ENCODE data around the gene ANGPTL4. TPM values are rescaled to one million over a fixed set of nuclear protein-coding genes. Genes with fewer than 3 reads are reported as not detected.

ANGPTL4 gene
- total RNA-seq, 1 donor: 1.1 TPM

GRCh38 chr19:8355631-8356402 lies 8.1 kb upstream of the ANGPTL4 start:
- peak; percentile 16 for TF ChIP-seq CTCF (IDR thresholded peaks at IDR 0.05; ENCODE audit: extremely low read depth, low read depth, low read length)
- no peak overlapping the region for H2AFZ ChIP-seq (ENCODE audit: low read length)
- no peaks in the 10 kb centered on the region for H3K27me3 ChIP-seq (ENCODE audit: insufficient read depth, low read length)
- peak overlapping the region; percentile 23 for H3K4me2 ChIP-seq (ENCODE audit: insufficient read depth, low read length)
- peaks cover 32% of the 10 kb centered on the region for H3K4me1 ChIP-seq (ENCODE audit: insufficient read depth, low read length)
- no peaks in the 10 kb centered on the region for H3K79me2 ChIP-seq (ENCODE audit: insufficient read depth, low read length)
- H4K20me1 ChIP-seq (ENCODE audit: insufficient read depth, low read length): no peaks in the 10 kb centered on the region
- H3K27ac ChIP-seq (ENCODE audit: low read depth, low read length): peak overlapping the region; percentile 74
- no peak overlapping the region for H3K4me3 ChIP-seq (ENCODE audit: insufficient read depth, low read length)
- peak; percentile 92 for DNase-seq (ENCODE audit: insufficient read length, low spot score, missing footprints)
- H3K36me3 ChIP-seq (ENCODE audit: insufficient read depth, low read length): no peaks in the 10 kb centered on the region
- no peaks in the 10 kb centered on the region for H3K9me3 ChIP-seq (ENCODE audit: low read depth, low read length)

- no peaks in the 10 kb centered on the region for H3K36me3 ChIP-seq (ENCODE audit: insufficient read depth, low read length)
- no peaks in the 10 kb centered on the region for H4K20me1 ChIP-seq (ENCODE audit: insufficient read depth, low read length)
- H2AFZ ChIP-seq (ENCODE audit: low read length): no peak overlapping the region
- TF ChIP-seq CTCF (IDR thresholded peaks at IDR 0.05; ENCODE audit: extremely low read depth, low read depth, low read length): no peak
- no peaks in the 10 kb centered on the region for H3K79me2 ChIP-seq (ENCODE audit: insufficient read depth, low read length)
- peaks cover 35% of the 10 kb centered on the region for H3K4me1 ChIP-seq (ENCODE audit: insufficient read depth, low read length)
- no peak overlapping the region for H3K4me3 ChIP-seq (ENCODE audit: insufficient read depth, low read length)
- H3K4me2 ChIP-seq (ENCODE audit: insufficient read depth, low read length): no peak overlapping the region
- H3K9me3 ChIP-seq (ENCODE audit: low read depth, low read length): no peaks in the 10 kb centered on the region
- H3K27me3 ChIP-seq (ENCODE audit: insufficient read depth, low read length): no peaks in the 10 kb centered on the region
- no peak overlapping the region for H3K27ac ChIP-seq (ENCODE audit: low read depth, low read length)
- no peak for DNase-seq (ENCODE audit: insufficient read length, low spot score, missing footprints)
Measured at GRCh38 chr19:8357007-8357521, 6.9 kb upstream of the ANGPTL4 start.

DNA sequence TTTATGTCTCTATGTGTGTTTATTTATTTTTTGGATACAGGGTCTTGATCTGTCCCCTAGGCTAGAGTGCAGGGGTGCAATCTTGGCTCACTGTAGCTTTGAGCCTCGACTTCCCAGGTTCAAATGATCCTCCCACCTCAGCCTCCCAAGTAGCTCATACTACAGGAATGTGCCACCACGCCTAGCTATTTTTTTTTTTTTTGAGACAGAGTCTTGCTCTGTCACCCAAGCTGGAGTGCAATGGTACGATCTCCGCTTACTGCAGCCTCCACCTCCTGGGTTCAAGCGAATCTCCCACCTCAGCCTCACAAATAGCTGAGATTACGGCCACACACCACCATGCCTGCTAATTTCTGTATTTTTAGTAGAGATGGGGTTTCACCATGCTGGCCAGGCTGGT lies 5.0 kb upstream of the ANGPTL4 start:
- no peaks in the 10 kb centered on the region for H3K79me2 ChIP-seq (ENCODE audit: insufficient read depth, low read length)
- no peaks in the 10 kb centered on the region for H3K36me3 ChIP-seq (ENCODE audit: insufficient read depth, low read length)
- H4K20me1 ChIP-seq (ENCODE audit: insufficient read depth, low read length): no peaks in the 10 kb centered on the region
- H3K4me2 ChIP-seq (ENCODE audit: insufficient read depth, low read length): no peak overlapping the region
- no peak overlapping the region for H2AFZ ChIP-seq (ENCODE audit: low read length)
- DNase-seq (ENCODE audit: insufficient read length, low spot score, missing footprints): no peak
- no peak overlapping the region for H3K4me3 ChIP-seq (ENCODE audit: insufficient read depth, low read length)
- no peaks in the 10 kb centered on the region for H3K9me3 ChIP-seq (ENCODE audit: low read depth, low read length)
- H3K27ac ChIP-seq (ENCODE audit: low read depth, low read length): no peak overlapping the region
- TF ChIP-seq CTCF (IDR thresholded peaks at IDR 0.05; ENCODE audit: extremely low read depth, low read depth, low read length): no peak
- peaks cover 40% of the 10 kb centered on the region for H3K4me1 ChIP-seq (ENCODE audit: insufficient read depth, low read length)
- H3K27me3 ChIP-seq (ENCODE audit: insufficient read depth, low read length): no peaks in the 10 kb centered on the region

- H4K20me1 ChIP-seq (ENCODE audit: insufficient read depth, low read length): no peaks in the 10 kb centered on the region
- TF ChIP-seq CTCF (IDR thresholded peaks at IDR 0.05; ENCODE audit: extremely low read depth, low read depth, low read length): no peak
- H3K79me2 ChIP-seq (ENCODE audit: insufficient read depth, low read length): no peaks in the 10 kb centered on the region
Measured at GRCh38 chr19:8360196-8360595, 3.8 kb upstream of the ANGPTL4 start.

More at GRCh38 chr19:8360196-8360595, 3.8 kb upstream of the ANGPTL4 start:
- H3K4me3 ChIP-seq (ENCODE audit: insufficient read depth, low read length): no peak overlapping the region
- no peaks in the 10 kb centered on the region for H3K27me3 ChIP-seq (ENCODE audit: insufficient read depth, low read length)
- no peak overlapping the region for H2AFZ ChIP-seq (ENCODE audit: low read length)
- no peak overlapping the region for H3K4me2 ChIP-seq (ENCODE audit: insufficient read depth, low read length)
- peaks cover 36% of the 10 kb centered on the region for H3K4me1 ChIP-seq (ENCODE audit: insufficient read depth, low read length)
- no peaks in the 10 kb centered on the region for H3K9me3 ChIP-seq (ENCODE audit: low read depth, low read length)
- H3K27ac ChIP-seq (ENCODE audit: low read depth, low read length): no peak overlapping the region
- no peaks in the 10 kb centered on the region for H3K36me3 ChIP-seq (ENCODE audit: insufficient read depth, low read length)
- no peak for DNase-seq (ENCODE audit: insufficient read length, low spot score, missing footprints)
